Stromal cell of bone marrow (primary cell): ENCODE data around the gene PAX7.

Experiments
- DNase-seq: peaks from one replicate; pipeline ENCODE4 v3.0.0-alpha.2; 2012; ENCODE audit warnings: low read depth

Gene PAX7

GRCh38 chr1:18641005-18641941, 10.6 kb downstream of the PAX7 start:
- no peak for DNase-seq

- DNase-seq, result no peak
Measured at GRCh38 chr1:18642278-18643095, 11.8 kb downstream of the PAX7 start.

- no peak for DNase-seq
Measured at GRCh38 chr1:18643154-18644012, 12.7 kb downstream of the PAX7 start.

GRCh38 chr1:18644013-18644399, 13.4 kb downstream of the PAX7 start:
- no peak for DNase-seq

- no peak for DNase-seq
Measured at GRCh38 chr1:18644446-18644845, 13.8 kb downstream of the PAX7 start.

GRCh38 chr1:18644973-18645746, 14.5 kb downstream of the PAX7 start:
- DNase-seq, result no peak

- no peak for DNase-seq
Measured at GRCh38 chr1:18645747-18646090, 15.1 kb downstream of the PAX7 start.

- DNase-seq, result no peak
Measured at GRCh38 chr1:18646091-18646785, 15.6 kb downstream of the PAX7 start.

- no peak for DNase-seq
Measured at GRCh38 chr1:18646786-18647410, 16.3 kb downstream of the PAX7 start.

- DNase-seq, result no peak
Measured at GRCh38 chr1:18647681-18648214, 17.1 kb downstream of the PAX7 start.

GRCh38 chr1:18649693-18650370, 19.2 kb downstream of the PAX7 start:
- no peak for DNase-seq

- no peak for DNase-seq
Measured at GRCh38 chr1:18651713-18652112, 21.1 kb downstream of the PAX7 start.

GRCh38 chr1:18652791-18653190, 22.1 kb downstream of the PAX7 start:
- no peak for DNase-seq

GRCh38 chr1:18653367-18653766, 22.7 kb downstream of the PAX7 start:
- no peak for DNase-seq

- no peak for DNase-seq
Measured at GRCh38 chr1:18653916-18654315, 23.3 kb downstream of the PAX7 start.

GRCh38 chr1:18654599-18654998, 24.0 kb downstream of the PAX7 start:
- no peak for DNase-seq

GRCh38 chr1:18657506-18658201, 27.0 kb downstream of the PAX7 start:
- DNase-seq, result no peak

GRCh38 chr1:18658831-18659230, 28.2 kb downstream of the PAX7 start:
- DNase-seq, result no peak
